22Rv1 (cell line): ENCODE results near the gene CNGA4.

Experiments
- CTCF ChIP-seq: fragments of 450-650 bp; IDR thresholded peaks from 2 replicates; pipeline ENCODE4 v1.5.1; 2017; ENCODE audit warnings: mild to moderate bottlenecking
- ZFX ChIP-seq: fragments of 450-650 bp; IDR thresholded peaks from 2 replicates; pipeline ENCODE4 v1.6.1; 2017; ENCODE audit warnings: antibody characterized with exemption, borderline replicate concordance

- TF ChIP-seq CTCF (no peak), ZFX (no peak)
Measured at GRCh38 chr11:6271598-6271997, 32.7 kb downstream of the CNGA4 start.
